GM18873 (cell line): ENCODE measurements around the gene KPNA1.

Experiments used
- ATAC-seq: cut with Tn5 transposase; IDR thresholded peaks from one replicate; pipeline ENCODE4 v1.9.1; 2021; ENCODE audit warnings: mild to moderate bottlenecking, moderate library complexity, moderate number of reproducible peaks; ENCODE audit not compliant: unreplicated experiment, low FRiP score

Gene KPNA1

GRCh38 chr3:122514123-122515019 lies at the start of gene KPNA1:
TSS of gene KPNA1 (minus strand) at chr3:122514939. CDS start at chr3:122496565, 18,374 bp downstream.
- peak; percentile 78 for ATAC-seq

DNA sequence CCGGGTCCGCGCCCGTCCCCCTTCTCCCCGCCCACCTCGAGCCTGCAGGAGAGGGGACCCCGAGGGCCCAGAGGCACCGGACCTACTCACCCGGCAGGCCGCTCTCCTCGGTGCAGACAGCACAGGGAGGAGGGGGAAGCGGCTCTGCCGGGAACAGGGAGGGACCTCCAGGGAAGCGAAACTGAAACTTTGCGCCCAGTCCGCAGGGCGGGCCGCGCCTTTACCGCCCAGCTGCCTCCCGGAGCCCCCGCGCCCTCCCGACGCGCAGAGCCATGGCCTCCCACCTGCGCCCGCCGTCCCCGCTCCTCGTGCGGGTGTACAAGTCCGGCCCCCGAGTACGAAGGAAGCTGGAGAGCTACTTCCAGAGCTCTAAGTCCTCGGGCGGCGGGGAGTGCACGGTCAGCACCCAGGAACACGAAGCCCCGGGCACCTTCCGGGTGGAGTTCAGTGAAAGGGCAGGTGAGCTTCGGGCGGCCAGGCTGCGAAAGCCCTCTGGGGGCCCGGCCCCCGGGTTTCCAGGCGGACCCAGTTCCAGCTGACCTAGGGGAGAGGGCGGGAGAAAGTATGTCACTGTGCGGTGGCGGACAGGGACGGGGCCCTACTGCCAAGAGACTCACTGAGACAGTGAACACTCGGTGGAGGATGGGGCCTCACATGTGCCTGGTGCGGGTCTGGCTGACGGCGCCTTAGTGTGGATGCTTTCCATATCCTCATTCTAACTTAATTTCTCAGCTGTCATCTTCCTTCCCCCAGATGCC lies 49.6 kb upstream of the KPNA1 start, which contains the start of the genes DTX3L and PARP9:
TSS of gene DTX3L (plus strand) at position 184 of the 758 bp plus-strand sequence. CDS start at position 273, 89 bp downstream.
TSS of gene PARP9 (minus strand) at position 146 of the 758 bp plus-strand sequence. CDS start 4,680 bp downstream, outside the sequence.
- peak; percentile 56 for ATAC-seq

DNA sequence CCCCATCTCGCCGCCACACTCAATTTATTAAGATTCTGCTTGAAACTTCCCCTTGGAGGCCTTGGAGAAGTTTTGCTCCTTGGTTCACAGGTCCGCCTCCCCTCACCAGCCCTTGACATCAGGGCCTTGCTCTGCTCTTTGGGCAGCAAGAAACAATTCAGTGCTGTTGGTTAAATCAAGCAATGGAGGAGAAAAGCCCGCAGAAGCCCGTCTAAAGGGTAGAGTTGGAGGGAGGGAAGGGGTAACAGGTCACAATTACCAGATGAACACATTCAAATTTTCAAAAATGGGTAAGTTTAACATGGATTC lies 48.9 kb upstream of the KPNA1 start:
- peak; percentile 5 for ATAC-seq

GRCh38 chr3:122562923-122563716 lies 48.4 kb upstream of the KPNA1 start:
- ATAC-seq: no peak

- ATAC-seq: no peak
Observed at GRCh38 chr3:122560680-122561079, 45.9 kb upstream of the KPNA1 start.

- no peak for ATAC-seq
Observed at GRCh38 chr3:122559906-122560305, 45.2 kb upstream of the KPNA1 start.

- ATAC-seq: no peak
Observed at GRCh38 chr3:122558605-122559004, 43.9 kb upstream of the KPNA1 start.

DNA sequence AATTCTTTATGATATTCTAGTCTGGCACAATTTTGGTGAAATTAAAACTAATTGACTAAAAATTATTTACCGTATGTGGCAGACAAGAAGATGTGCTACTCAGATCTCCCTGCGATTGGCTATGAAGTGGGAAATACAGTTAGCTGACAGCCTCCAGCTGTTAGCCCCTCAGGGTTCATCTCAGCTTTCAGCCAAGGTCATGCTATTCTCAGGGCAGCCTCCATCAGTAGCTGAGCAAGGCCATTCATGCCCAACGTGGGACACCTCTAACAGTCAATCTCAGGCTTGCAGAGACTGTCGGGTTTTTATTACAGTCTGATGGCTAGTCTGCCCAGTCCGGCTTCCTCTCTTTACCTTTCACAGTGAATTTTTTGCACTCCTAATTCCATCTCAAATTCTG lies 42.6 kb upstream of the KPNA1 start:
- ATAC-seq: no peak

GRCh38 chr3:122555275-122556071 lies 40.7 kb upstream of the KPNA1 start:
- ATAC-seq: no peak

GRCh38 chr3:122553171-122553570 lies 38.4 kb upstream of the KPNA1 start:
- no peak for ATAC-seq

DNA sequence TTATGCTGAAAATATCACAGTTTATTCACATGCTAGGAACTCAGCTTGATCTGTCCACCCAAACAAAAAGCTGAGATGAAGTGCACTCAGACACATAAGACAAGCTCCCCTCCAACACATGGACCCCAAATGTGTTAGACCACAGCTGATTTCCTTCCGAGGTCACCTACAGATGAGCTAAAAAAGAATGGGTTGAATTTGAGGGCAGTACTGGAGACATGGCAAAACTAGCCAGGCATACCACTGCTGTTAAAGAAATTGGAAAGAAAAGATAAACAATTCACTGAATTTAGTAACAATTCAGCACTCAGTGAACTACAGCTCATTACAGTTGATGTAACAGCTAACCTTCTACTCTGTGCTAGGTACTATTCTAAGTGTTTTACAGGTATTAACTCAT lies 33.9 kb upstream of the KPNA1 start:
- no peak for ATAC-seq

DNA sequence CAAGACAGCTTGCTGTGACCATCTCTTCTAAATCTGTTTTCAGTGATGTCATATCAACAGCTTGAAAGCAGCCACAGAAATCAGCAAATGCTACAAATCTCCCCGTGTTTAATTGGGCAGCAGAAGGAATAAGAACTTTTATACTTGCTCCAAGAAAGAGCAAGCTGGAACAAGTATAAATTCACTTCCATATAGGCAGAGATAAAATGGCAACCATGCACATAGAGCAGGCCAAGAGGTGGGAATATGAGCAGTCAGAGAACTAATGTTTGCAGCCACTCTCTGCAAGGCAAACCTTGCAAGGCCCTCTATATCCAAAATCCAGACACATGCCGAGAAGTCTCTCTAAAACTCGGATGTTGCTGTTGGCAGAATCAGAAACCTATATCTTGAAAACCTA lies 33.3 kb upstream of the KPNA1 start:
- no peak for ATAC-seq

GRCh38 chr3:122546151-122546550 lies 31.4 kb upstream of the KPNA1 start:
- no peak for ATAC-seq

DNA sequence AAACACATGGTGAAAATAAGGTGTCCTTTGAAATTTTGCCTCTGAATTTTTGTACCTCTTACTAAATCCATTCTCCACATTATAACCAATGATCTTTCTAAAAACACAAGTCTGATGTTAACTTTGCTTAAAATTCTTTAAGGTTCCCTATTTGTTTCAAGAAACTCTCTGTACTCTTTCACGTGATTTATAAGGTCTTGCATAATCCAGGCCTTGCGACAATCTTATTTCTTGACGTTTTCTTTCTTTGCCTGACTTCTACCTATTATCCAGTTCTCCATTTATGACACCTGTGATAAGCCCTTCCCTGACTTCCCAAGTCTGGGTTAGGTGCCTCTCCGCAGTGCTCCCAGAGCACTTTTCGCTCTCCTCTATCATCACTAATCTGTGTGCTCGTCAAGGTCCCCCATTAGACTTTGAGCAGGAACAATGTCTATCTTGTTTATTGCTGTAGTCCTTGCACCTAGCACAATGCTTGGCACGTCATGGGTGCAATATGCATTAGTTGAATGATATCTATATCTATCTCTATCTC lies 24.3 kb upstream of the KPNA1 start:
- no peak for ATAC-seq

DNA sequence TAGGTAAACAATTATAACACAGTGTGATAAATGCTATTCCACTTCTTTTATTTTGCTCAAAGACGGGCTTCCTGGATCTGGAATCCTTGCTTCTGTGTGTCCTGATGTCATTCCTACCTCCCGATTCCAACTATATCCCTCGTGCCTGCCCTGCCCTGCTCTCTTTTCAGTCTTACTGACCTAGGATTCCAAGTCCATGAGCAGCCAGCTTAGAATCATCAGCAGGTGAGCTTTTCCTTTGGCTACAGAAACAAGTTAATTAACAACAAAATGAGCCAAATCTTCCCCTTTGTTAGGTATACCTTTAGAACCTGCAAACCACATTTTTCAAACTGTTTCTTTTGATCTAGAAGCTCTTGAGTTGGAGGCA lies 21.9 kb upstream of the KPNA1 start:
- no peak for ATAC-seq

- ATAC-seq: no peak
Observed at GRCh38 chr3:122535964-122536631, 21.4 kb upstream of the KPNA1 start.

DNA sequence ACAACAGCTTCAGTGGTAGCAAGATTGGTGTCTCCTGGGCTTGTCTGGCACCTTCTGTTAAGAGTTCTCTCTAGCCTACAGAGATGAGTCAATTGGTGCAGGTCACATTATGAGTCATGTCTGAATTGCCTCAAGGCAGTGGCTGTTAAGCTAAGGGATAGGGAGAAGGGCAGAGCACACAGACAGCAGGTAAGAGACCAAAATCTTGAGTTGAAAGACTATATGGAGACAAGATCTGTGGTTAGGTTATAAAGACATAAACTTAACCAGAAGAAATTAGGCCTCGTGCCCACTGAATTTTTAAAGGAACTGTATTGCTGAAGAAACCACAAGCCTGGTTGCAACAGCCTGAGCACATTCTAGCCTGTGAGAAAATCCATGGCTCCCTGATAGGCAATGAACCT lies 19.2 kb upstream of the KPNA1 start:
- peak; percentile 94 for ATAC-seq

- ATAC-seq: no peak
Observed at GRCh38 chr3:122533480-122533879, 18.7 kb upstream of the KPNA1 start.

- ATAC-seq: no peak
Observed at GRCh38 chr3:122530164-122530563, 15.4 kb upstream of the KPNA1 start.
